CD4-positive, alpha-beta T cell (primary cell): Measurements from ENCODE around the gene PITPNM3. TPM values are rescaled to one million over a fixed set of nuclear protein-coding genes. Genes with fewer than 3 reads are reported as not detected.
"Not testable (repeated sequence)": the region's sequence is repeated elsewhere in the genome, so short reads cannot be mapped to it uniquely, and the experiment has no call there.

ENCODE experiments used
- ATAC-seq: fragments of 200-7000 bp; cut with Tn5 transposase; one replicate; pipeline ENCODE4 v1.10.0; 2022; ENCODE audit warnings: mild to moderate bottlenecking; ENCODE audit not compliant: poor library complexity
- CTCF ChIA-PET: fragments of 350-600 bp; sonication (Branson Sonifier 250); formaldehyde crosslinking; loops from one replicate; lab custom pipeline; 2021; ENCODE audit warnings: antibody characterized with exemption, inconsistent platforms; lab: Charles Lee
- POLR2A ChIA-PET: fragments of 350-600 bp; sonication (Branson Sonifier 250); formaldehyde crosslinking; loops from one replicate; lab custom pipeline; 2021; ENCODE audit warnings: antibody characterized with exemption, inconsistent platforms; lab: Charles Lee
- DNase-seq, 14 experiments: peaks; one replicate each; pipeline ENCODE4 v3.0.0-alpha.2; 2013 to 2020; ENCODE audit warnings: mixed read lengths in 2 of 14
- H3K27ac ChIP-seq, 2 donors: one replicate each; pipeline versions ENCODE4 v1.5.1 to v1.7.0; 2013; ENCODE audit warnings: low read length in 2 of 2, low read depth in 1 of 2, mild to moderate bottlenecking in 1 of 2
- H3K27me3 ChIP-seq, 2 experiments: 1 replicate in 1 of 2; 2 replicates in 1 of 2; pipeline versions ENCODE4 v1.6.1 to v1.7.0; 2013; ENCODE audit warnings: low read length in 2 of 2, control low read depth in 1 of 2, mild to moderate bottlenecking in 1 of 2, moderate library complexity in 1 of 2; ENCODE audit not compliant: insufficient read depth in 2 of 2, control insufficient read depth in 1 of 2
- H3K36me3 ChIP-seq: one replicate; pipeline ENCODE4 v1.6.1; 2013; ENCODE audit warnings: low read length, control low read depth; ENCODE audit not compliant: insufficient read depth
- H3K4me1 ChIP-seq: one replicate; pipeline ENCODE4 v1.6.1; 2013; ENCODE audit warnings: low read length, control low read depth; ENCODE audit not compliant: insufficient read depth
- H3K4me3 ChIP-seq: one replicate; pipeline ENCODE4 v1.5.1; 2013; ENCODE audit warnings: mild to moderate bottlenecking, low read length, moderate library complexity
- H3K9me3 ChIP-seq, 2 experiments: 1 replicate in 1 of 2; 2 replicates in 1 of 2; pipeline versions ENCODE4 v1.6.1 to v1.7.0; 2013; ENCODE audit warnings: low read length in 2 of 2, mild to moderate bottlenecking in 2 of 2, control low read depth in 1 of 2, moderate library complexity in 1 of 2; ENCODE audit not compliant: control insufficient read depth in 1 of 2, insufficient read depth in 1 of 2
- H3K27ac Mint-ChIP-seq: one replicate; pipeline ENCODE4 v1.8.0; 2020; ENCODE audit warnings: mixed read lengths
- H3K27me3 Mint-ChIP-seq: one replicate; pipeline ENCODE4 v1.8.0; 2021; ENCODE audit warnings: mixed read lengths
- H3K36me3 Mint-ChIP-seq: one replicate; pipeline ENCODE4 v1.8.0; 2021; ENCODE audit warnings: low read depth, mixed read lengths
- H3K4me1 Mint-ChIP-seq: one replicate; pipeline ENCODE4 v1.8.0; 2021; ENCODE audit warnings: low read depth, mixed read lengths
- H3K4me3 Mint-ChIP-seq: one replicate; pipeline ENCODE4 v1.8.0; 2020; ENCODE audit warnings: mild to moderate bottlenecking, mixed read lengths
- H3K9me3 Mint-ChIP-seq: one replicate; pipeline ENCODE4 v1.8.0; 2020; ENCODE audit warnings: mixed read lengths
- CTCF ChIP-seq: fragments of 200-600 bp; IDR thresholded peaks from one replicate; pipeline ENCODE4 v1.8.0; 2022; ENCODE audit warnings: antibody characterized with exemption, mild to moderate bottlenecking
- intact Hi-C, 2 experiments: fragments of 100-400 bp; cut with DNase I in 1 of 2; cut with micrococcal nuclease in 1 of 2; formaldehyde crosslinking; loops; one replicate each; pipeline versions ENCODE4 v1.15.1 to v1.9.0; 2023 to 2025; cut with DNase I, micrococcal nuclease
- total RNA-seq, 174 experiments: library from RNA in 2 of 174; stranded (reverse) in 2 of 174; gene quantifications; one replicate each; pipeline ENCODE4 v1.2.3 and lab custom pipeline; 2021 to 2026

PITPNM3 gene
- total RNA-seq, 2 experiments from 2014 or later = 0.34 to 0.41 TPM

- DNase-seq (no peak), ATAC-seq (no peak)
- Histone ChIP-seq H3K27ac (no peak overlapping the region), H3K4me1 (peaks cover 16% of the 10 kb centered on the region), H3K27me3 (no peaks in the 10 kb centered on the region), H3K9me3 (no peaks in the 10 kb centered on the region), H3K4me3 (no peak overlapping the region), H3K36me3 (peaks cover 5% of the 10 kb centered on the region)
- H3K9me3 Mint-ChIP-seq = no peaks in the 10 kb centered on the region
- H3K27me3 Mint-ChIP-seq = no peaks in the 10 kb centered on the region
- no peak overlapping the region for H3K27ac Mint-ChIP-seq
- intact Hi-C loops = loop anchor here in 1 of 2 experiments (5.0 kb wide), 1 partner anchor 52 kb away; no protein-coding TSS in a partner anchor
- peaks cover 15% of the 10 kb centered on the region for H3K4me1 Mint-ChIP-seq
- CTCF ChIA-PET = no interaction called here
- POLR2A ChIA-PET = no interaction called here
- no peak overlapping the region for H3K4me3 Mint-ChIP-seq
- peaks cover 18% of the 10 kb centered on the region for H3K36me3 Mint-ChIP-seq
- no peak for TF ChIP-seq CTCF
Measured at GRCh38 chr17:6573982-6574686, 17.8 kb upstream of the PITPNM3 start.

DNA sequence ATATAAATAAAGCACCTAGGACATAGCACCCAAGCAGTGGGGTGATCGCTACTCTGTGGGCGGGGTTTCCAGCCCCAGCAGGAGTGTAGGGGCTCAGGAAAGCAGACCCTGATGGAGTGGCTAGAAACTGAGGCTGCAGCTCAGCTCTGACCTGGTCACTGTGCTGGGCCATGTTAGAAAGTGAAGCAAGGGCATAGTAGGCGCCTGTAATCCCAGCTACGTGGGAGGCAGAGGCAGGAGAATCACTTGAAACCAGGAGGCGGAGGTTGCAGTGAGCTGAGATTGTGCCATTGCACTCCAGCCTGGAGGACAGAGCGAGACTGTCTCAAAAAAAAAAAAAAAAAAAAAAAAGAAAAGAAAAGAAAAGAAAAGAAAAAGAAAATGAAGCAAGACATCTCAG, 17.1 kb upstream of the PITPNM3 start:
- H3K4me1 ChIP-seq = peaks cover 16% of the 10 kb centered on the region
- H3K27me3 ChIP-seq, H3K9me3 Mint-ChIP-seq, H3K27me3 Mint-ChIP-seq, H3K4me3 ChIP-seq, POLR2A ChIA-PET, DNase-seq, H3K9me3 ChIP-seq, H3K27ac Mint-ChIP-seq, H3K27ac ChIP-seq, ATAC-seq, H3K4me3 Mint-ChIP-seq, H3K36me3 ChIP-seq: not testable (repeated sequence)
- peaks cover 15% of the 10 kb centered on the region for H3K4me1 Mint-ChIP-seq
- CTCF ChIA-PET = interaction anchor here (0.7 kb wide), 1 partner anchor 321 kb away, joined by 3 read pairs; no protein-coding TSS in a partner anchor
- intact Hi-C loops = loop anchor here in 1 of 2 experiments (5.0 kb wide), 1 partner anchor 51 kb away; no protein-coding TSS in a partner anchor
- peaks cover 13% of the 10 kb centered on the region for H3K36me3 Mint-ChIP-seq

GRCh38 chr17:6572972-6573370, 16.6 kb upstream of the PITPNM3 start:
- Histone ChIP-seq H3K27ac (no peak overlapping the region), H3K9me3 (no peaks in the 10 kb centered on the region), H3K4me1 (peaks cover 16% of the 10 kb centered on the region), H3K4me3 (no peak overlapping the region), H3K27me3 (no peaks in the 10 kb centered on the region), H3K36me3 (no peaks in the 10 kb centered on the region)
- POLR2A ChIA-PET = no interaction called here
- no peak for TF ChIP-seq CTCF
- Mint-ChIP-seq H3K9me3 (no peaks in the 10 kb centered on the region), H3K4me1 (peaks cover 15% of the 10 kb centered on the region), H3K27ac (no peak overlapping the region), H3K27me3 (no peaks in the 10 kb centered on the region), H3K4me3 (no peak overlapping the region), H3K36me3 (peaks cover 8% of the 10 kb centered on the region)
- CTCF ChIA-PET = interaction anchor here (0.7 kb wide), 1 partner anchor 321 kb away, joined by 3 read pairs; no protein-coding TSS in a partner anchor
- ATAC-seq (no peak), DNase-seq (no peak)
- intact Hi-C loops = loop anchor here in 1 of 2 experiments (5.0 kb wide), 1 partner anchor 51 kb away; no protein-coding TSS in a partner anchor
